Nephron (organoid): ENCODE measurements around the gene BTLA.

Experiments used
- H3K27ac Mint-ChIP-seq, 3 experiments: 2 replicates each; pipeline ENCODE4 v1.8.0; 2020; ENCODE audit warnings: mixed read lengths in 3 of 3, mild to moderate bottlenecking in 2 of 3, moderate library complexity in 1 of 3
- H3K27me3 Mint-ChIP-seq: 2 replicates; pipeline ENCODE4 v1.8.0; 2021; ENCODE audit warnings: low read depth, mild to moderate bottlenecking, moderate library complexity, mixed read lengths
- H3K36me3 Mint-ChIP-seq: 2 replicates; pipeline ENCODE4 v1.8.0; 2020; ENCODE audit warnings: low read depth, mixed read lengths
- H3K4me1 Mint-ChIP-seq: 2 replicates; pipeline ENCODE4 v1.8.0; 2020; ENCODE audit warnings: mixed read lengths
- H3K4me3 Mint-ChIP-seq, 3 experiments: 2 replicates each; pipeline ENCODE4 v1.8.0; 2020; ENCODE audit warnings: mild to moderate bottlenecking in 3 of 3, mixed read lengths in 3 of 3, moderate library complexity in 2 of 3
- H3K9me3 Mint-ChIP-seq: 2 replicates; pipeline ENCODE4 v1.8.0; 2020; ENCODE audit warnings: mixed read lengths
- CTCF ChIP-seq, 3 experiments: fragments of 200-600 bp; sonication (generic); IDR thresholded peaks; one replicate each; pipeline ENCODE4 v1.5.0; 2021; ENCODE audit warnings: antibody characterized with exemption in 3 of 3; ENCODE audit not compliant: unreplicated experiment in 3 of 3

Gene BTLA

GRCh38 chr3:112448939-112449338 lies 50.3 kb downstream of the BTLA start:
- TF ChIP-seq CTCF (IDR thresholded peaks at IDR 0.05; ENCODE audit: unreplicated experiment in 3 of 3), result no peak
- Mint-ChIP-seq H3K36me3 (no peaks in the 10 kb centered on the region), H3K27ac (no peak overlapping the region), H3K4me3 (no peak overlapping the region), H3K27me3 (no peaks in the 10 kb centered on the region), H3K9me3 (no peaks in the 10 kb centered on the region), H3K4me1 (peaks cover 2% of the 10 kb centered on the region)

GRCh38 chr3:112446343-112446742 lies 52.9 kb downstream of the BTLA start:
- Mint-ChIP-seq H3K9me3 (no peaks in the 10 kb centered on the region), H3K36me3 (no peaks in the 10 kb centered on the region), H3K4me1 (no peaks in the 10 kb centered on the region), H3K4me3 (no peak overlapping the region), H3K27ac (no peak overlapping the region), H3K27me3 (no peaks in the 10 kb centered on the region)
- TF ChIP-seq CTCF (IDR thresholded peaks at IDR 0.05; ENCODE audit: unreplicated experiment in 3 of 3), result no peak

GRCh38 chr3:112445839-112446238 lies 53.4 kb downstream of the BTLA start:
- Mint-ChIP-seq H3K27ac (no peak overlapping the region), H3K4me3 (no peak overlapping the region), H3K36me3 (no peaks in the 10 kb centered on the region), H3K27me3 (no peaks in the 10 kb centered on the region), H3K4me1 (no peaks in the 10 kb centered on the region), H3K9me3 (no peaks in the 10 kb centered on the region)
- no peak for TF ChIP-seq CTCF (IDR thresholded peaks at IDR 0.05; ENCODE audit: unreplicated experiment in 3 of 3)

- H3K27ac Mint-ChIP-seq, result no peak overlapping the region
- no peak for TF ChIP-seq CTCF (IDR thresholded peaks at IDR 0.05; ENCODE audit: unreplicated experiment in 3 of 3)
Measured at GRCh38 chr3:112437146-112438022, 61.9 kb downstream of the BTLA start.

GRCh38 chr3:112429960-112430359 lies 69.3 kb downstream of the BTLA start:
- H3K27ac Mint-ChIP-seq, result no peak overlapping the region
- H3K9me3 Mint-ChIP-seq, result peaks cover 19% of the 10 kb centered on the region
- H3K36me3 Mint-ChIP-seq, result no peaks in the 10 kb centered on the region
- TF ChIP-seq CTCF (IDR thresholded peaks at IDR 0.05; ENCODE audit: unreplicated experiment in 3 of 3), result no peak
- H3K27me3 Mint-ChIP-seq, result no peaks in the 10 kb centered on the region
- H3K4me1 Mint-ChIP-seq, result no peaks in the 10 kb centered on the region
- no peak overlapping the region for H3K4me3 Mint-ChIP-seq

More at GRCh38 chr3:112437146-112438022, 61.9 kb downstream of the BTLA start:
- Mint-ChIP-seq H3K4me1 (no peaks in the 10 kb centered on the region), H3K36me3 (peaks cover 8% of the 10 kb centered on the region), H3K9me3 (peaks cover 37% of the 10 kb centered on the region), H3K4me3 (no peak overlapping the region), H3K27me3 (no peaks in the 10 kb centered on the region)

- Mint-ChIP-seq H3K4me3 (no peak overlapping the region), H3K27ac (no peak overlapping the region), H3K9me3 (peaks cover 9% of the 10 kb centered on the region), H3K4me1 (no peaks in the 10 kb centered on the region), H3K27me3 (peaks cover 5% of the 10 kb centered on the region), H3K36me3 (no peaks in the 10 kb centered on the region)
- TF ChIP-seq CTCF (IDR thresholded peaks at IDR 0.05; ENCODE audit: unreplicated experiment in 3 of 3), result no peak
Measured at GRCh38 chr3:112427123-112427522, 72.1 kb downstream of the BTLA start.
